ENCODE results near the gene ACTN1. TPM values are rescaled to one million over a fixed set of nuclear protein-coding genes. Genes with fewer than 3 reads are reported as not detected.

ACTN1 gene
- total RNA-seq, 1 donor from 2014 or later: 70.7 TPM

GRCh38 chr14:68863610-68864360, 115.3 kb downstream of the ACTN1 start:
- H3K9me3 Mint-ChIP-seq: peaks cover 7% of the 10 kb centered on the region
- no peak for TF ChIP-seq CTCF (IDR thresholded peaks at IDR 0.05)
- TF ChIP-seq EZH2phosphoT487 (IDR thresholded peaks at IDR 0.05): no peak
- TF ChIP-seq EZH2 (IDR thresholded peaks at IDR 0.05): no peak
- H3K36me3 Mint-ChIP-seq: no peaks in the 10 kb centered on the region
- Histone ChIP-seq H3K27ac (no peak overlapping the region), H3K4me3 (no peak overlapping the region), H3K4me1 (no peaks in the 10 kb centered on the region), H3K9ac (no peak overlapping the region), H3K79me2 (ENCODE audit: low read depth) (no peaks in the 10 kb centered on the region), H3K27me3 (no peaks in the 10 kb centered on the region), H4K20me1 (ENCODE audit: low read depth) (no peaks in the 10 kb centered on the region), H3K36me3 (no peaks in the 10 kb centered on the region), H2AFZ (replicated peaks) (no peak overlapping the region), H3K4me2 (no peak overlapping the region), H3K9me3 (ENCODE audit: low read depth) (no peaks in the 10 kb centered on the region), H3F3A (ENCODE audit: low read depth) (peaks cover 4% of the 10 kb centered on the region)
- peaks cover 3% of the 10 kb centered on the region for H3K4me1 Mint-ChIP-seq
- H3K4me3 Mint-ChIP-seq: no peak overlapping the region
- H3K27ac Mint-ChIP-seq: no peak overlapping the region
- peaks cover 4% of the 10 kb centered on the region for H3K27me3 Mint-ChIP-seq (ENCODE audit: insufficient read depth, low read depth)
- DNase-seq (ENCODE audit: low spot score): no peak

GRCh38 chr14:68862954-68863594, 116.0 kb downstream of the ACTN1 start:
- Histone ChIP-seq H3K4me3 (no peak overlapping the region), H3K9me3 (ENCODE audit: low read depth) (no peaks in the 10 kb centered on the region), H3K4me1 (no peaks in the 10 kb centered on the region), H3F3A (ENCODE audit: low read depth) (peaks cover 4% of the 10 kb centered on the region), H4K20me1 (ENCODE audit: low read depth) (no peaks in the 10 kb centered on the region), H3K27ac (no peak overlapping the region), H3K36me3 (no peaks in the 10 kb centered on the region), H3K9ac (no peak overlapping the region), H3K4me2 (no peak overlapping the region), H3K79me2 (ENCODE audit: low read depth) (no peaks in the 10 kb centered on the region), H2AFZ (replicated peaks) (peak overlapping the region; percentile 66), H3K27me3 (no peaks in the 10 kb centered on the region)
- DNase-seq (ENCODE audit: low spot score): peak; percentile 86
- H3K9me3 Mint-ChIP-seq: peaks cover 7% of the 10 kb centered on the region
- no peak overlapping the region for H3K4me3 Mint-ChIP-seq
- H3K4me1 Mint-ChIP-seq: peaks cover 3% of the 10 kb centered on the region
- TF ChIP-seq EZH2 (IDR thresholded peaks at IDR 0.05) (no peak), EZH2phosphoT487 (IDR thresholded peaks at IDR 0.05) (no peak), CTCF (IDR thresholded peaks at IDR 0.05) (peak; percentile 88)
- H3K27me3 Mint-ChIP-seq (ENCODE audit: insufficient read depth, low read depth): peaks cover 4% of the 10 kb centered on the region
- H3K27ac Mint-ChIP-seq: no peak overlapping the region
- H3K36me3 Mint-ChIP-seq: no peaks in the 10 kb centered on the region

GRCh38 chr14:68860771-68861170, 118.3 kb downstream of the ACTN1 start:
- H3K4me1 Mint-ChIP-seq: peaks cover 3% of the 10 kb centered on the region

More at GRCh38 chr14:68860771-68861170, 118.3 kb downstream of the ACTN1 start:
- Histone ChIP-seq H3K9me3 (ENCODE audit: low read depth) (no peaks in the 10 kb centered on the region), H3K9ac (no peak overlapping the region), H3K4me1 (no peaks in the 10 kb centered on the region), H3K79me2 (ENCODE audit: low read depth) (no peaks in the 10 kb centered on the region), H3K36me3 (no peaks in the 10 kb centered on the region), H3F3A (ENCODE audit: low read depth) (peaks cover 4% of the 10 kb centered on the region), H3K4me3 (no peak overlapping the region), H2AFZ (replicated peaks) (no peak overlapping the region), H3K27ac (no peak overlapping the region), H3K27me3 (no peaks in the 10 kb centered on the region), H3K4me2 (no peak overlapping the region), H4K20me1 (ENCODE audit: low read depth) (no peaks in the 10 kb centered on the region)
- no peak overlapping the region for H3K27ac Mint-ChIP-seq
- no peak for DNase-seq (ENCODE audit: low spot score)
- peaks cover 6% of the 10 kb centered on the region for H3K9me3 Mint-ChIP-seq
- peaks cover 4% of the 10 kb centered on the region for H3K27me3 Mint-ChIP-seq (ENCODE audit: insufficient read depth, low read depth)
- no peak overlapping the region for H3K4me3 Mint-ChIP-seq
- TF ChIP-seq EZH2 (IDR thresholded peaks at IDR 0.05): no peak
- no peak for TF ChIP-seq EZH2phosphoT487 (IDR thresholded peaks at IDR 0.05)
- TF ChIP-seq CTCF (IDR thresholded peaks at IDR 0.05): no peak
- no peaks in the 10 kb centered on the region for H3K36me3 Mint-ChIP-seq
